GM19035 (cell line): Measurements from ENCODE around the gene CACNA2D3.
"Not testable (repeated sequence)": the region's sequence is repeated elsewhere in the genome, so short reads cannot be mapped to it uniquely, and the experiment has no call there.

Experiments used
- ATAC-seq: cut with Tn5 transposase; IDR thresholded peaks from one replicate; pipeline ENCODE4 v1.9.1; 2021; ENCODE audit not compliant: unreplicated experiment

The CACNA2D3 gene

GRCh38 chr3:55091381-55092225 is 969.3 kb downstream of the CACNA2D3 start:
- ATAC-seq, result no peak

GRCh38 chr3:55094676-55095075 is 972.3 kb downstream of the CACNA2D3 start:
- no peak for ATAC-seq

- no peak for ATAC-seq
Measured at GRCh38 chr3:55097441-55097840, 975.1 kb downstream of the CACNA2D3 start.

GRCh38 chr3:55105647-55106046 is 983.3 kb downstream of the CACNA2D3 start:
- no peak for ATAC-seq

GRCh38 chr3:55107187-55107586 is 984.8 kb downstream of the CACNA2D3 start:
- no peak for ATAC-seq

DNA sequence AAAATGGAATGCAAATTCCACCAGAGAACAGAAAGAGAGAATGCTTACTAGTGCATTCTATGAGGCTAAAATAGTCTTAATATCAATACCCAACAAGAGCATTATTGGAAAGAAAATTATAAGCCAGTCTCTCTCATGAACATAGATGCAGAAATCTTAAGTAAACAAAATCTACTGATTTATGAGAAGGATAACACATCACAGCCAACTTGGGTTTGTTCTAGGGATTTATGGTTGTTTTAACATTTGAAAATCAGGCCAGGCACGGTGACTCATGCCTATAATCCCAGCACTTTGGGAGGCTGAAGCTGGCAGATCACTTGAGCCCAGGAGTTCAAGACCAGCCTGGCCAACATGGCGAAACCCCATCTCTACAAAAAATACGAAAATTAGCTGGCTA is 989.6 kb downstream of the CACNA2D3 start:
- ATAC-seq, result not testable (repeated sequence)

DNA sequence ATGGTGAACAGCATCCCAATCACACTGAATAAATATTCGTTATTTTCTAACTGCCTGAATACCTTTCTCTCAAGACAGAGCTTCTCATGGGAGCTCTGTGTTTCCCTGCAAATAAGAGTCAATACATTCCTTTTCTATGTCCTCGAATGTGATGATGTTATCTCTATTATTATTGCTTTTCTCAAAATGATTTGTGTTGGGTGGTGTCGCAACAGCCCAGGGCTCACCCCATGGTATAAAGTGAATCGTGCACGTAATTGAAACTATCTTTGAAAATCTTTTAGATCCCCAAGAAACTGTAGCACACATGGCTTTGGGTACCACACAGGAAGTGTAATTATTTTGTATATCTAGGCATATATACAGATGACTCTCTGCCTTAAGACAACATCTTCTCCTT is 996.1 kb downstream of the CACNA2D3 start:
- ATAC-seq, result no peak

GRCh38 chr3:55119268-55119667 is 996.9 kb downstream of the CACNA2D3 start:
- ATAC-seq, result no peak

DNA sequence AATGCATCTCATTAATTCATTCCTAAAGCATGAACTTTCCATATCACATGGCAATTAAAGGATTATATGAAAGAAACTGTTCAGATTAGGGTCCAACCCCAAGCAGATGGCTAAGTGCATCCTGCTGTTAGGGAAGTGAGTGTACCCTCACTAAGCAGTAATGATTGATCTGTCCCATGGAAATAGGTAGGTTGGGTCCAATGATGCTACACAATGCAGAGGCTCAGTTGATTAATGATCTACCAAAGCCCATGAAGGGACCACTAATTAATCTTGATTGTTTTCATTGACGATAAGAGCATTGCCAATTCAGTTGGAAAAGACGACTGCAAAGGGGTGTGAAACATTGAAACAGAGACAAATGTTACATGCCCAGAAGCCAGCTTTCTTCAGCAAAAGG is 1000.0 kb downstream of the CACNA2D3 start:
- no peak for ATAC-seq
